H9 (cell line): ENCODE measurements around the gene SPEN. TPM values are rescaled to one million over a fixed set of nuclear protein-coding genes. Genes with fewer than 3 reads are reported as not detected.

Experiments used
- DNase-seq: peaks from one replicate; pipeline ENCODE4 v3.0.0-alpha.2; 2017
- H2AFZ ChIP-seq: one replicate; pipeline ENCODE4 v1.6.1; 2013; ENCODE audit warnings: mild to moderate bottlenecking, low read length, control low read depth, moderate library complexity
- H2AK5ac ChIP-seq: 2 replicates; pipeline ENCODE4 v1.6.1; 2013; ENCODE audit warnings: low read length, control low read depth, mixed read lengths; ENCODE audit not compliant: insufficient read length
- H2BK120ac ChIP-seq: one replicate; pipeline ENCODE4 v1.6.1; 2013; ENCODE audit warnings: low read depth, mild to moderate bottlenecking, low read length, control low read depth, inconsistent platforms; ENCODE audit not compliant: poor library complexity, severe bottlenecking
- H2BK12ac ChIP-seq: 2 replicates; pipeline ENCODE4 v1.6.1; 2013; ENCODE audit warnings: low read length, control low read depth, mixed read lengths, low read depth; ENCODE audit not compliant: insufficient read length
- H2BK15ac ChIP-seq: 2 replicates; pipeline ENCODE4 v1.6.1; 2013; ENCODE audit warnings: low read depth, low read length, control low read depth
- H2BK20ac ChIP-seq: one replicate; pipeline ENCODE4 v1.6.1; 2013; ENCODE audit warnings: low read depth, mild to moderate bottlenecking, low read length, control low read depth, inconsistent platforms; ENCODE audit not compliant: poor library complexity, severe bottlenecking
- H2BK5ac ChIP-seq: 2 replicates; pipeline ENCODE4 v1.6.1; 2013; ENCODE audit warnings: low read length, control low read depth, mixed read lengths; ENCODE audit not compliant: insufficient read length
- H3K14ac ChIP-seq: 2 replicates; pipeline ENCODE4 v1.6.1; 2013; ENCODE audit warnings: low read length, control low read depth; ENCODE audit not compliant: insufficient read depth
- H3K18ac ChIP-seq: 2 replicates; pipeline ENCODE4 v1.6.1; 2013; ENCODE audit warnings: low read depth, mild to moderate bottlenecking, mixed read lengths, low read length, control low read depth; ENCODE audit not compliant: insufficient read length
- H3K23ac ChIP-seq: 2 replicates; pipeline ENCODE4 v1.6.1; 2013; ENCODE audit warnings: low read length, control low read depth, mixed read lengths, low read depth; ENCODE audit not compliant: insufficient read length
- H3K23me2 ChIP-seq: 2 replicates; pipeline ENCODE4 v1.6.1; 2013; ENCODE audit warnings: low read depth, mild to moderate bottlenecking, mixed read lengths, low read length, control low read depth; ENCODE audit not compliant: insufficient read length, poor library complexity, severe bottlenecking
- H3K27ac ChIP-seq: 2 replicates; pipeline ENCODE4 v1.5.1; 2013; ENCODE audit warnings: low read length, control low read depth, mixed read lengths, low read depth; ENCODE audit not compliant: insufficient read length
- H3K27me3 ChIP-seq: 2 replicates; pipeline ENCODE4 v1.6.1; 2013; ENCODE audit warnings: low read length, control low read depth, inconsistent platforms; ENCODE audit not compliant: insufficient read depth
- H3K4ac ChIP-seq: 2 replicates; pipeline ENCODE4 v1.6.1; 2013; ENCODE audit warnings: low read depth, mild to moderate bottlenecking, control low read depth, inconsistent platforms, low read length, moderate library complexity
- H3K4me1 ChIP-seq: 2 replicates; pipeline ENCODE4 v1.6.1; 2013; ENCODE audit warnings: low read length, control low read depth, inconsistent platforms; ENCODE audit not compliant: insufficient read depth
- H3K4me2 ChIP-seq: 2 replicates; pipeline ENCODE4 v1.6.1; 2013; ENCODE audit warnings: low read length, control low read depth, mixed read lengths; ENCODE audit not compliant: insufficient read length, insufficient read depth
- H3K56ac ChIP-seq: 2 replicates; pipeline ENCODE4 v1.6.1; 2013; ENCODE audit warnings: low read depth, mild to moderate bottlenecking, mixed read lengths, low read length, control low read depth; ENCODE audit not compliant: insufficient read length
- H3K79me1 ChIP-seq: 2 replicates; pipeline ENCODE4 v1.6.1; 2013; ENCODE audit warnings: low read depth, mild to moderate bottlenecking, moderate library complexity, low read length, control low read depth, inconsistent platforms; ENCODE audit not compliant: insufficient read depth, poor library complexity, severe bottlenecking
- H3K79me2 ChIP-seq: 2 replicates; pipeline ENCODE4 v1.6.1; 2013; ENCODE audit warnings: low read length, control low read depth, inconsistent platforms; ENCODE audit not compliant: insufficient read depth
- H3K9ac ChIP-seq: 2 replicates; pipeline ENCODE4 v1.6.1; 2013; ENCODE audit warnings: low read length, control low read depth, mixed read lengths; ENCODE audit not compliant: insufficient read length; ENCODE audit errors: extremely low read depth
- H3K9me3 ChIP-seq: one replicate; pipeline ENCODE4 v1.6.1; 2013; ENCODE audit warnings: low read depth, low read length, inconsistent platforms; ENCODE audit not compliant: control insufficient read depth
- H3T11ph ChIP-seq: one replicate; pipeline ENCODE4 v1.6.1; 2013; ENCODE audit warnings: mild to moderate bottlenecking, low read length, control low read depth, inconsistent platforms
- H4K20me1 ChIP-seq: one replicate; pipeline ENCODE4 v1.6.1; 2013; ENCODE audit not compliant: control insufficient read depth, insufficient read length, insufficient read depth
- H4K5ac ChIP-seq: 2 replicates; pipeline ENCODE4 v1.6.1; 2013; ENCODE audit warnings: low read depth, mild to moderate bottlenecking, mixed read lengths, low read length, control low read depth; ENCODE audit not compliant: insufficient read length
- H4K8ac ChIP-seq: replicated peaks from 2 replicates; pipeline ENCODE4 v1.6.1; 2013; ENCODE audit warnings: low read length, control low read depth, mixed read lengths, low read depth; ENCODE audit not compliant: insufficient read length
- H4K91ac ChIP-seq: 2 replicates; pipeline ENCODE4 v1.6.1; 2013; ENCODE audit warnings: low read depth, mild to moderate bottlenecking, moderate library complexity, mixed read lengths, low read length, control low read depth; ENCODE audit not compliant: insufficient read length
- H3K27ac Mint-ChIP-seq, 3 experiments: 2 replicates in 2 of 3; 3 replicates in 1 of 3; pipeline ENCODE4 v1.8.0; 2020 to 2021; ENCODE audit warnings: mixed read lengths in 3 of 3, mild to moderate bottlenecking in 1 of 3, moderate library complexity in 1 of 3
- H3K27me3 Mint-ChIP-seq: 2 replicates; pipeline ENCODE4 v1.8.0; 2021; ENCODE audit warnings: low read depth, mild to moderate bottlenecking, moderate library complexity, mixed read lengths
- H3K36me3 Mint-ChIP-seq, 3 experiments: 2 replicates in 2 of 3; 3 replicates in 1 of 3; pipeline ENCODE4 v1.8.0; 2020 to 2021; ENCODE audit warnings: low read depth in 3 of 3, mixed read lengths in 3 of 3; ENCODE audit not compliant: insufficient read depth in 1 of 3
- H3K4me1 Mint-ChIP-seq, 2 experiments: 2 replicates each; pipeline ENCODE4 v1.8.0; 2020; ENCODE audit warnings: mixed read lengths in 2 of 2
- H3K4me3 Mint-ChIP-seq, 2 experiments: 2 replicates in 1 of 2; 3 replicates in 1 of 2; pipeline ENCODE4 v1.8.0; 2020 to 2021; ENCODE audit warnings: mild to moderate bottlenecking in 2 of 2, mixed read lengths in 2 of 2, moderate library complexity in 1 of 2
- H3K9me3 Mint-ChIP-seq, 2 experiments: 2 replicates in 1 of 2; 3 replicates in 1 of 2; pipeline ENCODE4 v1.8.0; 2020; ENCODE audit warnings: mild to moderate bottlenecking in 2 of 2, mixed read lengths in 2 of 2, moderate library complexity in 1 of 2
- WGBS: extraction: QIAGEN DNeasy Blood & Tissue Kit; methylation state at CpG from one replicate; pipeline ENCODE4 v1.1.7; 2013; ENCODE audit warnings: missing lambda C conversion rate, low lambda C conversion rate, mixed read lengths; ENCODE audit not compliant: insufficient read length; ENCODE audit errors: extremely low coverage; 5-methylcytosine and 5-hydroxymethylcytosine counted together
- total RNA-seq: library from RNA; stranded (reverse); gene quantifications from 2 replicates; pipeline ENCODE4 v1.2.1, GENCODE V29; 2021
- TF ChIP-seq, protein P1 (sequence below): fragments of 200-600 bp; sonication (generic); conservative IDR thresholded peaks from 3 replicates; pipeline ENCODE4 v1.8.0; 2021; ENCODE audit warnings: antibody characterized with exemption, mild to moderate bottlenecking

Gene SPEN
- total RNA-seq, 1 experiment from 2014 or later: 59.6 TPM

DNA sequence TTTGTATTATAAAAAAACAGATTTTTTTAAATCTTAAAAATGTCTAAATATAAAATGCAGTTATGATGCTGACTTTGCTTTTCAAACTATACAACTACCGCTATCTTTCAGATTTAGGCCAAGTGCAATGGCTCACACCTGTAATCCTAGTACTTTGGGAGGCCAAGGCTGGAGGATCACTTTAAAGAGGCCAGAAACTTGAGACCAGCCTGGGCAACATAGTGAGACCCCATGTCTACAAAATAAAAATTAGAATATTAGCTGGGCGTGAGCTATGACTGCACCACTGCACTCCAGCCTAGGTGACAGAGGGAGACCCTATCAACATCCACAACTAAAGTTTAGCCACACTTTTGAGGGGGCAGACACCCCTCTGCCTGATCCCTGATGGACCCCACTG, 108.0 kb downstream of the SPEN start:
- peaks cover 0 to 12% (median 3%) of the 10 kb centered on the region in 3 experiments; a peak in 4 of 7 replicates for H3K36me3 Mint-ChIP-seq
- Histone ChIP-seq H3K27ac (no peak overlapping the region), H4K5ac (no peak overlapping the region), H3K4me1 (peaks cover 11% of the 10 kb centered on the region; the same call in 1 of the 2 replicates), H3K56ac (no peak overlapping the region), H3K14ac (no peak overlapping the region), H3K23me2 (no peaks in the 10 kb centered on the region), H3K9ac (no peak overlapping the region), H2BK15ac (no peak overlapping the region), H2BK5ac (no peak overlapping the region), H2AK5ac (no peak overlapping the region), H4K8ac (no peak overlapping the region), H3T11ph (no peak overlapping the region), H3K79me2 (no peaks in the 10 kb centered on the region; the same call in 1 of the 2 replicates), H3K9me3 (no peaks in the 10 kb centered on the region), H3K23ac (no peak overlapping the region), H3K79me1 (no peaks in the 10 kb centered on the region), H2BK120ac (no peak overlapping the region), H3K27me3 (no peaks in the 10 kb centered on the region), H3K18ac (no peak overlapping the region), H4K20me1 (peaks cover 2% of the 10 kb centered on the region), H3K4me2 (no peak overlapping the region), H3K4ac (no peak overlapping the region), H2BK12ac (no peak overlapping the region), H2AFZ (no peak overlapping the region), H4K91ac (no peak overlapping the region), H2BK20ac (no peak overlapping the region)
- TF ChIP-seq, protein P1, sequence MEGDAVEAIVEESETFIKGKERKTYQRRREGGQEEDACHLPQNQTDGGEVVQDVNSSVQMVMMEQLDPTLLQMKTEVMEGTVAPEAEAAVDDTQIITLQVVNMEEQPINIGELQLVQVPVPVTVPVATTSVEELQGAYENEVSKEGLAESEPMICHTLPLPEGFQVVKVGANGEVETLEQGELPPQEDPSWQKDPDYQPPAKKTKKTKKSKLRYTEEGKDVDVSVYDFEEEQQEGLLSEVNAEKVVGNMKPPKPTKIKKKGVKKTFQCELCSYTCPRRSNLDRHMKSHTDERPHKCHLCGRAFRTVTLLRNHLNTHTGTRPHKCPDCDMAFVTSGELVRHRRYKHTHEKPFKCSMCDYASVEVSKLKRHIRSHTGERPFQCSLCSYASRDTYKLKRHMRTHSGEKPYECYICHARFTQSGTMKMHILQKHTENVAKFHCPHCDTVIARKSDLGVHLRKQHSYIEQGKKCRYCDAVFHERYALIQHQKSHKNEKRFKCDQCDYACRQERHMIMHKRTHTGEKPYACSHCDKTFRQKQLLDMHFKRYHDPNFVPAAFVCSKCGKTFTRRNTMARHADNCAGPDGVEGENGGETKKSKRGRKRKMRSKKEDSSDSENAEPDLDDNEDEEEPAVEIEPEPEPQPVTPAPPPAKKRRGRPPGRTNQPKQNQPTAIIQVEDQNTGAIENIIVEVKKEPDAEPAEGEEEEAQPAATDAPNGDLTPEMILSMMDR: no peak
- no peak overlapping the region for H3K27ac Mint-ChIP-seq
- WGBS: no CpG with 5 or more reads among the region's 2 CpGs
- H3K4me3 Mint-ChIP-seq: no peak overlapping the region
- peaks cover 10% of the 10 kb centered on the region for H3K27me3 Mint-ChIP-seq
- no peak for DNase-seq
- H3K4me1 Mint-ChIP-seq: peaks cover 47 to 48% of the 10 kb centered on the region in 2 experiments
- no peaks in the 10 kb centered on the region for H3K9me3 Mint-ChIP-seq
